GM23338 (cell line): ENCODE results near the gene TTBK2. TPM values are rescaled to one million over a fixed set of nuclear protein-coding genes. Genes with fewer than 3 reads are reported as not detected.
A peak's percentile ranks its signal among the peaks of the same experiment; 100 is the strongest.

Experiments used
- ATAC-seq: fragments of 200-7000 bp; cut with Tn5 transposase; 3 replicates; pipeline ENCODE4 v1.9.1; 2020
- DNase-seq: peaks from one replicate; pipeline ENCODE4 v3.0.0-alpha.2; 2015; ENCODE audit warnings: low spot score
- H2AFZ ChIP-seq: fragments of 200-600 bp; sonication (generic); 2 replicates; pipeline ENCODE4 v1.8.0; 2016; ENCODE audit warnings: antibody characterized with exemption, mild to moderate bottlenecking, moderate library complexity
- H3F3A ChIP-seq: fragments of 200-600 bp; sonication (generic); replicated peaks from 2 replicates; pipeline ENCODE4 v1.8.0; 2017; ENCODE audit warnings: antibody characterized with exemption, mixed run types, low read depth
- H3K27ac ChIP-seq: fragments of 200-600 bp; sonication (generic); 2 replicates; pipeline ENCODE4 v1.6.1; 2016; ENCODE audit warnings: low read depth
- H3K27me3 ChIP-seq: fragments of 200-600 bp; sonication (generic); 2 replicates; pipeline ENCODE4 v1.8.0; 2016; ENCODE audit warnings: mild to moderate bottlenecking, mixed run types, moderate library complexity; ENCODE audit not compliant: insufficient read depth
- H3K36me3 ChIP-seq: fragments of 200-600 bp; sonication (generic); 2 replicates; pipeline ENCODE4 v1.8.0; 2016; ENCODE audit warnings: mild to moderate bottlenecking; ENCODE audit not compliant: insufficient read depth
- H3K4me1 ChIP-seq: fragments of 200-600 bp; sonication (generic); 2 replicates; pipeline ENCODE4 v1.8.0; 2016; ENCODE audit warnings: mild to moderate bottlenecking, moderate library complexity; ENCODE audit not compliant: insufficient read depth
- H3K4me2 ChIP-seq: fragments of 200-600 bp; sonication (generic); 2 replicates; pipeline ENCODE4 v1.7.1; 2017; ENCODE audit warnings: mixed run types
- H3K4me3 ChIP-seq: fragments of 200-600 bp; sonication (generic); 2 replicates; pipeline ENCODE4 v1.6.1; 2016; ENCODE audit warnings: mixed run types
- H3K79me2 ChIP-seq: fragments of 200-600 bp; sonication (generic); replicated peaks from 2 replicates; pipeline ENCODE4 v1.8.0; 2017; ENCODE audit warnings: mild to moderate bottlenecking; ENCODE audit not compliant: insufficient read depth
- H3K9me2 ChIP-seq: fragments of 200-600 bp; sonication (generic); 2 replicates; pipeline ENCODE4 v1.8.0; 2017; ENCODE audit not compliant: insufficient read depth
- H4K20me1 ChIP-seq: fragments of 200-600 bp; sonication (generic); replicated peaks from 2 replicates; pipeline ENCODE4 v1.8.0; 2017; ENCODE audit warnings: mild to moderate bottlenecking; ENCODE audit not compliant: insufficient read depth
- H3K27ac Mint-ChIP-seq: 2 replicates; pipeline ENCODE4 v1.8.0; 2020; ENCODE audit warnings: inconsistent platforms, mild to moderate bottlenecking, moderate library complexity, mixed read lengths
- H3K27me3 Mint-ChIP-seq: 3 replicates; pipeline ENCODE4 v1.8.0; 2022; ENCODE audit warnings: low read depth, mild to moderate bottlenecking, moderate library complexity, mixed read lengths, inconsistent platforms; ENCODE audit not compliant: insufficient read depth, poor library complexity
- H3K36me3 Mint-ChIP-seq: 3 replicates; pipeline ENCODE4 v1.8.0; 2021; ENCODE audit warnings: low read depth, mild to moderate bottlenecking, inconsistent platforms, moderate library complexity, mixed read lengths
- H3K4me1 Mint-ChIP-seq: 3 replicates; pipeline ENCODE4 v1.8.0; 2020; ENCODE audit warnings: mild to moderate bottlenecking, inconsistent platforms, mixed read lengths
- H3K4me3 Mint-ChIP-seq: 3 replicates; pipeline ENCODE4 v1.8.0; 2021; ENCODE audit warnings: moderate library complexity, mild to moderate bottlenecking, inconsistent platforms, mixed read lengths
- H3K9me3 Mint-ChIP-seq: 3 replicates; pipeline ENCODE4 v1.8.0; 2020; ENCODE audit warnings: moderate library complexity, mild to moderate bottlenecking, inconsistent platforms, mixed read lengths
- CREB1 ChIP-seq: fragments of 250-450 bp; sonication (Bioruptor Pico); IDR thresholded peaks from 2 replicates; pipeline ENCODE4 v1.5.0; 2020; ENCODE audit warnings: low read depth, mild to moderate bottlenecking, moderate library complexity
- CTCF ChIP-seq, 2 experiments: fragments of 200-600 bp in 1 of 2; sonication (generic) in 1 of 2; conservative IDR thresholded peaks; 2 replicates each; pipeline versions ENCODE4 v1.5.1 to v1.6.1; 2016 to 2017; ENCODE audit warnings: antibody characterized with exemption in 2 of 2, low read depth in 2 of 2, mild to moderate bottlenecking in 2 of 2, moderate library complexity in 1 of 2
- ETS1 ChIP-seq: IDR thresholded peaks from 2 replicates; pipeline ENCODE4 v1.6.1; 2016; ENCODE audit warnings: antibody characterized with exemption
- EZH2phosphoT487 ChIP-seq: fragments of 200-600 bp; sonication (generic); IDR thresholded peaks from one replicate; pipeline ENCODE4 v1.8.1; 2018; ENCODE audit warnings: antibody characterized with exemption; ENCODE audit not compliant: unreplicated experiment
- JUNB ChIP-seq: IDR thresholded peaks from one replicate; pipeline ENCODE4 v1.6.1; 2016; ENCODE audit warnings: antibody characterized with exemption; ENCODE audit not compliant: unreplicated experiment
- NANOG ChIP-seq: IDR thresholded peaks from 2 replicates; pipeline ENCODE4 v1.6.1; 2016; ENCODE audit warnings: antibody characterized with exemption, borderline replicate concordance
- POLR2AphosphoS5 ChIP-seq: IDR thresholded peaks from 2 replicates; pipeline ENCODE4 v1.6.1; 2016; ENCODE audit warnings: antibody characterized with exemption, low read depth
- REST ChIP-seq: IDR thresholded peaks from one replicate; pipeline ENCODE4 v1.6.1; 2018; ENCODE audit warnings: antibody characterized with exemption; ENCODE audit not compliant: unreplicated experiment
- STAT1 ChIP-seq: IDR thresholded peaks from one replicate; pipeline ENCODE4 v1.6.1; 2016; ENCODE audit warnings: antibody characterized with exemption; ENCODE audit not compliant: unreplicated experiment
- ZNF114 ChIP-seq: fragments of 250-450 bp; sonication (Bioruptor Pico); IDR thresholded peaks from 2 replicates; pipeline ENCODE4 v1.5.0; 2020; ENCODE audit warnings: mild to moderate bottlenecking, moderate library complexity
- ZNF331 ChIP-seq: fragments of 250-450 bp; sonication (Bioruptor Pico); IDR thresholded peaks from 2 replicates; pipeline ENCODE4 v1.5.0; 2020; ENCODE audit warnings: low read depth, mild to moderate bottlenecking, moderate library complexity
- ZNF462 ChIP-seq: fragments of 250-450 bp; sonication (Bioruptor Pico); IDR thresholded peaks from 2 replicates; pipeline ENCODE4 v1.5.0; 2020; ENCODE audit warnings: mild to moderate bottlenecking, moderate library complexity
- polyA plus RNA-seq: library from polyadenylated mRNA; unstranded; fragments of >200 nt; fragmentation: Nextera tagmentation; extraction: Ambion mirVana; gene quantifications from 2 replicates; pipeline ENCODE4 v1.2.1, GENCODE V29; 2016
- total RNA-seq: library from RNA; depleted of rRNA; stranded (reverse); fragments of >200 nt; shearing (Covaris generic); gene quantifications from 2 replicates; pipeline ENCODE4 v1.2.3, GENCODE V29; 2014

TTBK2 gene
- total and polyA plus RNA-seq, 2 experiments from 2014 or later: 5.8 to 15.9 TPM

GRCh38 chr15:42890161-42890913, 30.2 kb downstream of the TTBK2 start:
- TF ChIP-seq POLR2AphosphoS5: no peak
- TF ChIP-seq EZH2phosphoT487: no peak
- no peak for TF ChIP-seq STAT1
- TF ChIP-seq JUNB: no peak
- TF ChIP-seq ZNF462 (CRISPR knock-in tag): no peak
- TF ChIP-seq CREB1 (CRISPR knock-in tag): no peak
- no peak for TF ChIP-seq CTCF (conservative IDR thresholded peaks at IDR 0.05; ENCODE audit: low read depth in 2 of 2)
- TF ChIP-seq NANOG: no peak
- TF ChIP-seq REST: no peak
- no peak for TF ChIP-seq ETS1
- TF ChIP-seq ZNF331 (CRISPR knock-in tag): no peak
- no peak for TF ChIP-seq ZNF114
- DNase-seq: peak; percentile 86
- H3K4me3 ChIP-seq: peak overlapping the region; percentile 11

More at GRCh38 chr15:42890161-42890913, 30.2 kb downstream of the TTBK2 start:
- peak; percentile 74 for ATAC-seq
- Mint-ChIP-seq H3K4me1 (peaks cover 9% of the 10 kb centered on the region), H3K27ac (no peak overlapping the region), H3K27me3 (no peaks in the 10 kb centered on the region), H3K9me3 (peaks cover 9% of the 10 kb centered on the region), H3K4me3 (no peak overlapping the region), H3K36me3 (peaks cover 12% of the 10 kb centered on the region)
- H3K27me3 ChIP-seq: no peaks in the 10 kb centered on the region
- H3K9me2 ChIP-seq: peaks cover 16% of the 10 kb centered on the region; the same call in 1 of the 2 replicates
- no peaks in the 10 kb centered on the region for H3F3A ChIP-seq
- peaks cover 23% of the 10 kb centered on the region for H3K4me1 ChIP-seq
- H2AFZ ChIP-seq: no peak overlapping the region
- H3K79me2 ChIP-seq: peaks cover 41% of the 10 kb centered on the region
- no peaks in the 10 kb centered on the region for H4K20me1 ChIP-seq
- peak overlapping the region; percentile 94 for H3K27ac ChIP-seq
- H3K4me2 ChIP-seq: peak overlapping the region; percentile 66
- no peaks in the 10 kb centered on the region for H3K36me3 ChIP-seq
